Frontal cortex (tissue), 4 donors: Measurements from ENCODE around the gene CLEC16A. TPM values are rescaled to one million over a fixed set of nuclear protein-coding genes. Genes with fewer than 3 reads are reported as not detected.

ENCODE experiments used
- DNase-seq, 2 donors: peaks; one replicate each; pipeline ENCODE4 v3.0.0; 2012; ENCODE audit warnings: low spot score in 2 of 2
- FAIRE-seq: peaks from 2 replicates; lab custom pipeline; 2012; peaks lifted over from hg19 to GRCh38; lab: Jason Lieb, UNC
- total RNA-seq: library from RNA; depleted of rRNA; stranded (reverse); fragments of >200 nt; gene quantifications from one replicate; pipeline ENCODE4 v1.2.3, GENCODE V29; 2014
- donor health status: control.
- donor health status: control.
- donor health status: control.

The CLEC16A gene
- total RNA-seq, 1 donor from 2014 or later, result 31.4 TPM

DNA sequence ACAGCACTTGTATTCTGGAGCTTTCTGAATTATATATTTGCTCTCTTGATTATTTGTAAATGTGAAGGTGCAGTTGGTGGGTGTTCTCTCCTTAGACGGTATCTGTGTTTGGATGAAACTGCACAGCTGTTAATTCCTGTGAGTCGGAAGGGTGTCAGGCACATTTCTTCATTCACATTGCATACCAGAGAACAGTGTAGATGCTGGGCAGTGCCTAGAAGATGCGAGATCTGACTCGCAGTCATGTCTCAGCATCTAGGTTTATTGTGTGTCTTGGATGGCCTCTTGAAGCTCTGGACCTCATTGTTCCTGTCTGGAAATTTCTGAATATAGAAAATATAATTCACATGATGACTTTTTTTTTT, 61.2 kb downstream of the CLEC16A start:
- FAIRE-seq, result no peak

GRCh38 chr16:11006656-11007055, 62.3 kb downstream of the CLEC16A start:
- FAIRE-seq, result no peak
- DNase-seq, result no peak

More for the DNA sequence above, 61.2 kb downstream of the CLEC16A start:
- DNase-seq, result no peak

GRCh38 chr16:11007714-11008280, 63.4 kb downstream of the CLEC16A start:
- FAIRE-seq (no peak), DNase-seq (no peak)

- DNase-seq, result no peak
Measured at GRCh38 chr16:11009027-11009755, 64.8 kb downstream of the CLEC16A start.

GRCh38 chr16:11010575-11011221, 66.3 kb downstream of the CLEC16A start:
- no peak for DNase-seq
- FAIRE-seq, result no peak

More at GRCh38 chr16:11009027-11009755, 64.8 kb downstream of the CLEC16A start:
- no peak for FAIRE-seq

DNA sequence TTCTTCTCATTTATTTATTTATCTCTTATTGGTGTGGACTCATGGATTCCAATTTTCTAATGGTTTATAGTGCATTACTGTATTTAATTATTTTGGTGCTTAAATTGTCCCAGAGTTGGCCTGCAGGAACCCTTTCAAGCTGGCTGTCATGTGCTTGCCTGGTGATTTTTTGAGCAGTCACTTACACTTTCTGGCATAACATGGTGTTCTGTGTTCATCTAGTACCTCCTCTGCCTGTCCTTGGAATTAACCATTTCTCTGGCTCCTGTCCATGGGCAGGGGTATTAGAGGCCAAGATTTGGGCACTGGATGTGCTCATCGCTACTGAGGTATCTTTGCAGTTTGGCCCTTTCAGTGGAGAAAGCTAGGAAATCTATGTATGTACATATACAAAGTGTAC, 67.0 kb downstream of the CLEC16A start:
- DNase-seq (no peak), FAIRE-seq (no peak)

DNA sequence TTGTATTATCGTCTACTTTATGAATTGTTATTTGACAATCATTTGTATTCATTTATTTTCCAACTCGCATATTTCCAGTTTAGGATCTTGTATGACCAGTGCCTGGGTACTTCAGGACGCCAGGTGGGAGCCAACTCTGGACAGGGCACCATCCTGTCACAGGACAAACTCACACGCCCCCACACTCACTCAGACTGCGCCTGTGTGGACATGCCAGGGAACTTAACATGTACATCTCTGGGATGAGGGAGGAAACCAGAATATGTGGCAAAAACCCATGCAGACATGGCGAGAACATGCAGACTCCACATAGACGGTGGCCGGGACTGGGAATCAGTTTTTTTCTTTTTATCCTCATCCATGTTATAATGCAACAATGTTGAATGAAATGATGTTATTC, 68.5 kb downstream of the CLEC16A start:
- no peak for FAIRE-seq

GRCh38 chr16:11014136-11014535, 69.8 kb downstream of the CLEC16A start:
- DNase-seq, result no peak
- FAIRE-seq, result no peak

More for the DNA sequence above, 68.5 kb downstream of the CLEC16A start:
- DNase-seq, result no peak

DNA sequence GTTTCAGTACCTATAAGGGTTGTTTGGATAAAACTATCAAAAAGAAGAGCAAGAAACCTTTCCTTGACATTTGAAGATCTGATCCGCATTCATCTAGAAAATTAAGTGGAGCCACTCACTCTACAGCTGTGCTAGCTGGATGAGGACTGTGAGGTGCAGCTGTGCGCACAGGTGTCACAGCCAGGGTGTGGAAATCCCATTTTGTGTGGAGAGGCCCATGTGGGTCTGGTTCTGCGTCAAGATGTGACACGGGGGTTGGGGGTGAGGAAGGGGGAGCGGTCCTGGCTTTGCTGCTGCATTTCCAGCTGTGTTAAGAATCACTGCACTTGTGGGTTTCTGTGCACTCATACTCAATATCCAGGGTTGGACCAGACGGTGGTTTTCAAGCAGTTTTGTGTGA, 70.7 kb downstream of the CLEC16A start:
- FAIRE-seq, result no peak
- no peak for DNase-seq

- FAIRE-seq (no peak), DNase-seq (no peak)
Measured at GRCh38 chr16:11015607-11016006, 71.2 kb downstream of the CLEC16A start.

DNA sequence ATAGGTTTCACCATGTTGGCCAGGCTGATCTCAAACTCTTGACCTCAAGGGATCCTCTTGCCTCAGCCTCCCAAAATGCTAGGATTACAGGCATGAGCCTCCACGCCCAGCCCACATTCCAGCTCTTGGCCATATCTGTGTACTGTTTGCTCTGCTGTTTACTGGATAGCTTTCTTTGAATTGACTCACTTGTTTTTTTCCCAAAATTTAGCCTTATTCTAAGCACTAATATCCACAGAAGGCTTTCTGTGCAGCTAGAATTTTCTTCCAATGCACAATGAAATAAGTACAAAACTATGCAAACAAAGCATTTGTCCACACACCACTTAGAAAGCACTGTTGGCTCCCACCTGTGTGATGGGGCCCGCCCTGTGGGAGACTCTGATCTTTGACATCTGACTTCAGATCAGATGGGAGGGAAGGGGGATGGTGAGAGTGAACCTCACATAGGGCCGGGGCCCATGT, 72.2 kb downstream of the CLEC16A start:
- DNase-seq, result no peak
- FAIRE-seq, result no peak

GRCh38 chr16:11016993-11017392, 72.6 kb downstream of the CLEC16A start:
- DNase-seq, result no peak
- FAIRE-seq, result no peak

DNA sequence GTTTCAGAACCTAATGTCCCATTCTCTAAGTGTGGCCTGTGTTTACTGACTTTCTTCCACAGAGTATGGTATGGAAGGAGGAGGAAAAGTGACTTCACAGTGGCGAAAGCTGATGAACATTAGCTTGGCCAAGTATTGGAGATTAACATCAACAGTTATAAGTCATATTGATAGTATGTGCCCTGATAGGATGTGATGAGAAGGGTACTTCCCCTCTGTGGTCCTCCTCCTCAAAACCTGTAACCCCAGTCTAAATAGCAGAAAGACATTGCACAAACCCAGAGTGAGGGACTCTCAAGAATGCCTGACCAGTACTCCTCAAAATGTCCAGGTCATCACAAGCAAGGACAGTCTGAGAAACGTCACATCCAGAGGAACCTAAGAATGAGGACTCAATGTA, 73.1 kb downstream of the CLEC16A start:
- no peak for FAIRE-seq
- DNase-seq, result no peak

DNA sequence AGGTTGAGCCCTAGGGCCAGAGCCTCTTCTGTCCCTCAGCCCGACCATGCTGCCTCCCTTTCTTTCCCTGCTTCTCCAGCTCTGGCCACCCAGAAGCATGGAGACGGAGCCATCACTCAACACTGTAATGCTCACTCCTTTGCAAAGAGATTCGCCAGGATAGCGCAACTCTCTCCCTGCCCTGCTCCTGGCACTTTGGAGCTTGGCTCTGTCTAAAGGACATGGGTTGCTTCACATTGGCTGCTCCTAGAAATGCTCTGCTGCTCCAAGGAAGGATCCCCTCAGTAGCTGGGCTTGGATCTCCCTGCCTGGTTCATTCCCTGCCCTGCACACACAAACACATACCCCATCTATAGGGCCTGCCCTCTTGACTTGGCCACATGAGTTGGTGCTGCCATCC, 76.0 kb downstream of the CLEC16A start:
- FAIRE-seq (no peak), DNase-seq (no peak)

GRCh38 chr16:11020792-11021551, 76.6 kb downstream of the CLEC16A start:
- no peak for FAIRE-seq
- no peak for DNase-seq

DNA sequence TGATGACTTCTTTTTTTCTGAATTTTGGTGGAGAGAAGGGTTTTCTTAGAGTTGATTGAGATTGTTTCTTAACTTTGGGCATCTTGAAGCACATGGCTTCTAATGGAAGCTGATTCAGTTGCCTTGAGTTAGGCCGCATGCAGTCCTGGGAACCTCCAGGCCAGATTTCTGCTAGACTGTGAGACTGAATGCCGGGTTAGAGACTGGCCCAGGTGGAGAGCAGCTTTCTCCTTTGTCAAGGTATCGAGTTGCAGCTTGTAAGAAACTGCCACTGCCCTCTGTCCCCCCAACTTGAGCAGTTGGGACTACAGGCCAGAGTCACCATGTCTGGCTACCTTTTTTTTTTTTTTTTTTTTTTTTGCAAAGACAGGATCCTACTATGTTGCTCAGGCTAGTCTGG, 77.6 kb downstream of the CLEC16A start:
- no peak for DNase-seq
- no peak for FAIRE-seq

GRCh38 chr16:11023262-11024039, 79.1 kb downstream of the CLEC16A start:
- FAIRE-seq (no peak), DNase-seq (no peak)

- FAIRE-seq (no peak), DNase-seq (no peak)
Measured at GRCh38 chr16:11024333-11025053, 80.1 kb downstream of the CLEC16A start.

DNA sequence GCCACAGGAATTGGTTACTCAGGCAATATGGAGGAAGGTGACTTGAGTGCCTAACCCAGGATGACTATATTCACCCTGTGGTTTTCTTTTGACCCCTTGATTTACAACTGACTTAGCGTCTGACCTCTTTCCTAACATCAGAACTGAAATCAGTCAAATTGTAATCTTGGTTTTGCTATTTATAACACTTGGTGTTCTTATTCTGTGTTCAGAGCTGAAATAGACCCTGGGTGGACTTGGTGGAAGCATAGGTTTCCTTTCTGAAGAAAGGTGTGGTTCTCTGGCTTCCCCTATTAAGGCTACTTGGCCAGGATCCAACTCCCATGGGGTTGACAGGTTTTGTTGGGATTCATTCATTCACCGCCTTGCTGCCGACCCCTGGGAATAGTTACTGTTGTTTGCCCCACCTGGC, 80.8 kb downstream of the CLEC16A start:
- no peak for FAIRE-seq

More for the DNA sequence above, 80.8 kb downstream of the CLEC16A start:
- no peak for DNase-seq
